ENCODE results near the gene HYI. TPM values are rescaled to one million over a fixed set of nuclear protein-coding genes. Genes with fewer than 3 reads are reported as not detected.

The HYI gene
- total RNA-seq, 4 donors from 2014 or later: 127 to 210 (median 169) TPM

DNA sequence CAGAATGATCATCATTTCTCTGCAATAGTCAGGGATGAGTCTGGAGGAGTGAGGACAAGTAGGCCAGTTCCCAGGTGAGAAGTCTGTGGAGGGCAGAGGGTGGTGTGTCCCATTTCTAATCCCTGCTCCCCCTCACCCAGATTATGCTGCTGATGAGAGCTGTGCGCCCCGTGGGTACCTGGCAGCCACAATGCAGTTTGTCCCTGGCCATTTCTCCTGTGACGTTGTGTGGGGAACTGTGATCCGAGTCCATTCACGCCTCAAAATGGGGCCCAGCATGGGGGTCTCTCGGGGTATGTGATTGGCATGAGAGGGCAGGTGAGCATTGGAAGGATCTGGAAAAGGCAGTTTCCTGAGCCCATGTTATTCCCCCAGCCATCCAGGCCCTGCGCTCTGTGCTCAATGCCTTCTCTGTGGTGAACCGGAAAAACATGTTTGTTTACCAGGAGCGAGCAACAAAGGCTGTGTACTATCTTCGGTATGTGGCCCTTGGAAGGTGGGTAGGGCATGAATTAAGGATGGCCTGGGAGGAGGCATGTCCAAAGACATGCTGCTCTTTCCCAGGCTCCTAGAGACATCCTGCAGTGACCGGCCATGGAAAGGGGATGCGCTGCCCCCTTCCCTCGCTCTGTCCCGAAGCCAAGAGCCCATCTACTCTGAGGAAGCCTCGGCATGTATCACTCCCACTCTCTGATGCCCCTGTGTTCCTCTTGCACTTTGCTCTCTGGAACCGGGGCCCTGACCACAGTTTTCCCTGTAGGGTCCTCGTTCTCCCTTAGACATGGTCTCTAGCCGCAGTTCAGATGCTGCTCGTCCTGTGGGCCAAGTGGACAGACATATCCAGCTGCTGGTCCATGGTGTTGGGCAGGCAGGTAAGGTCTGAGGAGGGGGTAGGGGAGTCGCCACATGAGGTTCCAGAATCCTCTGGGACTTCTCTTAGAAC, 16.4 kb downstream of the HYI start:
- H3K4me3 ChIP-seq: no peak overlapping the region
- no peaks in the 10 kb centered on the region for H3K9me3 ChIP-seq
- peak in 1 of 3 donors; percentile 39 for DNase-seq
- peaks cover 0 to 10% (median 0%) of the 10 kb centered on the region in 4 donors for H3K4me1 ChIP-seq
- no peak overlapping the region for H3K27ac ChIP-seq
- H3K27me3 ChIP-seq: no peaks in the 10 kb centered on the region
- peaks cover 0 to 77% (median 0%) of the 10 kb centered on the region in 3 donors for H3K36me3 ChIP-seq
- no peak for TF ChIP-seq POLR2A (IDR thresholded peaks at IDR 0.05)
- TF ChIP-seq CTCF (IDR thresholded peaks at IDR 0.05): no peak

DNA sequence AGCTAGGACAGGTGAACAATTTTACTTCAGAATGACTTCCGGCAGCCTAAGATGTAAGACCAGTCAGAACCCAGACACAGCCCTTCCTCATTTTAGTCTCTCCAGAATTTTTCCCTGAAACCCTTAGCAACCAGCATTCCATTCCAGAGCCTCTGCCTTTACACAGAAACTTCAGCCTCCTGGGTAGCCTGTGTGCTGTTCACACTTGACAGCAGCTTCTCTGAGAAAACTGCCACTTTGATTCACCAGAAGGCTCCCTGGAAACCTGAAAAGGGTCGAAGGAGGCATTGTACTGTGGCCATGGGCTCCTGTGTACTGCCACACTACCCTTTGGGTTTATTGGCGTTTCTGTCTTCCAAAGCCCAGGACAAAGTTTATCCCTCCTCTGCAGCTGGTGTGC, 17.4 kb downstream of the HYI start:
- H3K27me3 ChIP-seq: no peaks in the 10 kb centered on the region
- H3K36me3 ChIP-seq: peaks cover 0 to 77% (median 2%) of the 10 kb centered on the region in 3 donors
- peaks cover 0 to 10% (median 0%) of the 10 kb centered on the region in 4 donors for H3K4me1 ChIP-seq
- no peak for TF ChIP-seq POLR2A (IDR thresholded peaks at IDR 0.05)
- no peak for TF ChIP-seq CTCF (IDR thresholded peaks at IDR 0.05)
- no peak overlapping the region for H3K4me3 ChIP-seq
- DNase-seq: peak in 1 of 3 donors; percentile 15
- no peak overlapping the region for H3K27ac ChIP-seq
- H3K9me3 ChIP-seq: no peaks in the 10 kb centered on the region

GRCh38 chr1:43435146-43436145, 18.3 kb downstream of the HYI start:
- Histone ChIP-seq H3K4me1 (peaks cover 0 to 10% (median 0%) of the 10 kb centered on the region in 4 donors), H3K4me3 (no peak overlapping the region), H3K9me3 (no peaks in the 10 kb centered on the region), H3K27ac (peak overlapping the region in 3 of 4 donors; percentile 17 to 49 (median 43)), H3K36me3 (peaks cover 0 to 77% (median 5%) of the 10 kb centered on the region in 3 donors), H3K27me3 (no peaks in the 10 kb centered on the region)
- DNase-seq: peak in 1 of 3 donors; percentile 48
- TF ChIP-seq POLR2A (IDR thresholded peaks at IDR 0.05): no peak
- TF ChIP-seq CTCF (IDR thresholded peaks at IDR 0.05): no peak

DNA sequence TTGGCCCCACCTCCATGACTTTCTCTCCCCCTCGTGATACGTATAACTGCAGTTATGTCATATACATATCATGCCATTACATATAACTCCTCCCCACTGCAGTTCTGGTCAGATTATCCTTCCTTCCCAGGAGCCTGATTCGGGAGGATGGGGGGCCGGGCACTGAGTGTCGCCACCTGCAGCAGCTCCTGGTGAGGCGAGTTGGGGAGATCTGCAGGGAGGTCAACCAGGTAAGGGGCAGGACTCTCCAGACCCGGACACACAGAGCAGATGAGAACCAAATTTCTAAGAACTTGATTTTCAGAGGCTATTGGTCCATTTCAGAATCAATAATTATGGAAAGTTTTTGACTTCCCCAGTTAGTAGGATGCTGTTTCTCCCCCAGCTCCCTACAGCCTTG, 19.5 kb downstream of the HYI start:
- Histone ChIP-seq H3K27me3 (no peaks in the 10 kb centered on the region), H3K9me3 (no peaks in the 10 kb centered on the region), H3K27ac (no peak overlapping the region), H3K4me1 (peaks cover 0 to 10% (median 0%) of the 10 kb centered on the region in 4 donors), H3K4me3 (no peak overlapping the region), H3K36me3 (peaks cover 0 to 77% (median 5%) of the 10 kb centered on the region in 3 donors)
- TF ChIP-seq POLR2A (IDR thresholded peaks at IDR 0.05) (no peak), CTCF (IDR thresholded peaks at IDR 0.05) (no peak)
- peak in 1 of 3 donors; percentile 24 for DNase-seq

GRCh38 chr1:43432907-43433306, 20.8 kb downstream of the HYI start:
- TF ChIP-seq POLR2A (IDR thresholded peaks at IDR 0.05): no peak
- TF ChIP-seq CTCF (IDR thresholded peaks at IDR 0.05): no peak
- Histone ChIP-seq H3K27me3 (no peaks in the 10 kb centered on the region), H3K4me3 (no peak overlapping the region), H3K36me3 (peaks cover 0 to 78% (median 5%) of the 10 kb centered on the region in 3 donors), H3K27ac (no peak overlapping the region), H3K9me3 (no peaks in the 10 kb centered on the region), H3K4me1 (peaks cover 0 to 10% (median 0%) of the 10 kb centered on the region in 4 donors)
- DNase-seq: peak in 2 of 3 donors; percentile 28 to 41
